ENCODE data around the gene PARD3.

The PARD3 gene

GRCh38 chr10:34558093-34558583 lies 257.0 kb downstream of the PARD3 start:
- DNase-seq: no peak

- DNase-seq: no peak
These were observed 257.9 kb downstream of the PARD3 start for GRCh38 chr10:34557173-34557572.

DNA sequence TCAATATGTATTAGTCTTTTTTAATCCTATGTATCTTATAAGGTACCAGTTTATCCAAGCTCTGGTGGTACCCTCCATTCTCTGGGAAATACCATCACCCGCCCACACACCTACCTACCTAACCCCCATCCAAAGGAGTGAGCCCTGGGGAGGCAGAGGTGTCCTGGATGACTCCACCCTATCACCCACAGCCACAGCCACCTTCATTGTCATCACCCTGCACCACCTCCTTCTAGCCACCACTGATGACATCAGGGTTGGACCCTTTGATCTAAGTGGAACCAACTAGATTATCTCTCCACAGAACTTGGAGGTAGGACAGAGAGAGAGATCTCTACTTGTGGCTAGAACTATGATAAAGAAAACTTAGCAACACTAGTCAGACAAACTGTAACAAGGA lies 259.4 kb downstream of the PARD3 start:
- no peak for DNase-seq

- no peak for DNase-seq
These were observed 261.3 kb downstream of the PARD3 start for GRCh38 chr10:34553747-34554146.

- DNase-seq: no peak
These were observed 263.8 kb downstream of the PARD3 start for GRCh38 chr10:34551295-34551694.

GRCh38 chr10:34549953-34550352 lies 265.1 kb downstream of the PARD3 start:
- DNase-seq: no peak

DNA sequence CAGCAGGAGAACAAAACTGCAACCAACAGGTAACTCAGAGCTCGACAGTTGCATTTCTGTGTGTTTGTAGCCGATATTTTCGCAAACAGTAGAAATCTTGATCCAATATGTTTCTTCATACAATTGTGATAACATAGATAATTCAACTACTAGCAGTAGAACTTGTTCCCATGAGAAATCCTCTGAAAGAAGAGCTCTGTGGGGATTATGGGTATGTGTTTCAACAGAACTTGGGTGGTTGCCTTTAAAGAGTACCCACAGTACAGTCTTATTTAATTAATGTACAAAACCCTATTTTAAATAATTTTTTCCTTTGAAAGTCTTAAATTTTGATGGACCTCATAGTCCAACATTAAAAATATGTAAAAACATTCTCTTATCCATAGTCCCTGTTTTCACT lies 266.1 kb downstream of the PARD3 start:
- no peak for DNase-seq

- no peak for DNase-seq
These were observed 266.6 kb downstream of the PARD3 start for GRCh38 chr10:34548466-34548865.

DNA sequence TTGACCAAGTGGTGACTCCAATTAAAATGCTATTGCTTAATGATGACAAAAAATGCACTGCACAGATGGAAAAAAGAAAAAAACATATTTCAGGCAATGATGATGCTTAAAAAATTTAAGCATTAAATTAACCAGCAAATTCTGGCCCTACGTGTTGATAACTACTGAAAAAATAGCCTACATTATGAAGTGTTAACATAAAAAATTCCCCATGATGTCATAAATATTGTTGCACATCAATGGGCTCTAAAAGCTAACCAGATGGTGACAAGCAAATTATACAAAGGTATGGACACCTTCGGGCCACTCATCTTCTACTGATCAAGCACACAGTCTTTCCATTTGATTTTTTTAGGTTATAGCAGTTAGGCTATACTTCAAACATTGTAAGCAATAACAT lies 267.4 kb downstream of the PARD3 start:
- DNase-seq: no peak

- no peak for DNase-seq
These were observed 267.8 kb downstream of the PARD3 start for GRCh38 chr10:34547291-34547690.

- no peak for DNase-seq
These were observed 270.7 kb downstream of the PARD3 start for GRCh38 chr10:34544400-34544799.

DNA sequence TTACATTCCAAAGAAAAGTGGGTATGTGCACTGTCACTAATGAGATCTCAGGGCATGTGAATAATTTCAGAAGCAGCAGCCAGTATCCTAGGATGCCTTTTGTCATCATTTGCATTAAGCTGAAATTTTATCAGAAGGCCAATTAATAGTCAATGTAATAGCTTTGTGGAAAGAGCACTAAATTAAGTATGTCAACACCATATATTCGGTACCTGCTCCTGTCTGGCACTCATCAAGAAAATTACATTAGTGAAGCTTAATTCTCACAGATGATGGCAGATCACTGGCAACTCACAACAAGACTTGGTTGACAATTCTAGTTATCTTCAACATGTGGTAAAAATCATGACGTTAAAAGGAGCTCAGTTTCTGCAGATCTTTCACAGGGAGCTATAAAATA lies 271.4 kb downstream of the PARD3 start:
- no peak for DNase-seq

- DNase-seq: no peak
These were observed 274.6 kb downstream of the PARD3 start for GRCh38 chr10:34540492-34540891.

DNA sequence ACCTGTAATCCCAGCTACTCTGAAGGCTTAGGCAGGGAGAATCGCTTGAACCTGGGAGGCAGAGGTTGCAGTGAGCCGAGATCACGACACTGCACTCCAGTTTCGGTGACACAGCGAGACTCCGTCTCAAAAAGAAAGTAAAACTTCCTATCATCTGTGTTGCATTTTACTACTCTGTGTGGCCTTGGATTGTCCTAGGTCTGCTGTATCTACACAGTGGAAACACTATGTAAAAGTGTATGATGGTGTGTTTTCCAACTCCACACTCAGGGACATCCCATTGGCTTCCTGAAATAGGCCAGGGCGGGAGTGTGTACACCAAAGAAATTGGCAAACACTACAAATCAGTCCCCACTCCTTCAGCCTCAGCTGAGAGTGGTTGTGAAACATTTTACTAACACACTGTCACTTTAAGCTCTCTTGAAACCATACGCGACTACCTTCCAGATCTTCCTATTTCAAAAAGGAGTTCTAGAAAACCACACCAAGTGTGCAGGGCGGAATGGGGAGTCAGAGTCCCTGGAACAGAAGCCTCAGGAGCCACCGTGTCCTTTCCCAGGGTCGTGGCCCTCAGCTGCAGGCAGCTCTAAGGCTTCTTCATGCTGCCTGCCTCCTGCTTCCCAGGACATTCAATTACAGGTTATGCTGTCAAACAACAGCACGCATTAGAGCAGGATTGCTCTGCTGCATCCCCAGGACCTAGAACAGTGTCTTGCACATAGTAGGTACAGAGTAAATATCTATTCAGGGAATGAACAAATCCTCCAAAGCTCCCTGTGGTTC lies 275.4 kb downstream of the PARD3 start:
- no peak for DNase-seq

DNA sequence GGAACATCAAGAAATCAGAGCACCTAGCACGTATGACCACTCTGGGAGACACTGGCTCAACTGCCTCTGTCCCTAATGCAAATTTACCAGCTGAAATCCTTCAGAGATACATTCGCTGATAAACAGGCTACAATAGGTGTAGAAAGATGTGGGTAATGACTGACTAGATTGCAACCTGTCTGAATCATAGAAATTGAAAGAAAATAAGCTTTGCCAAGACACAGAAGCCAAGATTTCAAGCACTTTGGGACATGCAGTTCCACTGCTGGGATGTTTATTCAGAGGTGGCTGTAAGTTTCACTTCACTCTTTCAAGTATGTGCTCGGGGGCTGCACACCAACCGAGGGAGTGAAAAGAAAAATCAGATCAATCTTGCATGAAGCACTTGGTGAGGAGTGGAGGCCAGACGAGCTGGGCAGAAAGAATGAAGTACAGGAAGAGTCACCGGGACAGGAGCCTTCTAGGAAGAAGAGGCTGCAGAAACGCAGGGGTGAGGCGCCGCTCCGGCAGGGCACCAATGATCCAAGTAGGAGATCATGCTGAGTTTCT lies 276.7 kb downstream of the PARD3 start:
- no peak for DNase-seq

- DNase-seq: no peak
These were observed 277.4 kb downstream of the PARD3 start for GRCh38 chr10:34537629-34538231.

- DNase-seq: no peak
These were observed 279.2 kb downstream of the PARD3 start for GRCh38 chr10:34535872-34536271.

DNA sequence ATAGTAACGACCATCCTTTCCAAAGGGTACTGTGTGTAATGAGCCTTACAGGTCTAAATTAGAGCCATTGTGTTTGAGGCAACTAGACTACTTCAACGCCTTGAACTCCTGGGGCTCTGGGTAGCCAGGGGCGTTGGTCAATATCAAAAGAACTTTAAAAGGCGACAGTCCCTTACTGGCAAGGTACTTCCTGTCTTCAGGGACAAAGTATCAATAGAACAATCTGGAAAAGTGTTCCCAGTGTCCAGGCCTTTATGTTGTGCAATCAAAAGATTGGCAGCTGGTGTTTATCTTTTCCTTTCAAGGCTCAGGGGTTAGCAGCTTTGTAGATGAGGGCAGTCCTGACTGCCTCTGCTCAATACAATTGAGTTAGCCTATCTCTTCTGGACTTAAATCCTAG lies 284.3 kb downstream of the PARD3 start:
- DNase-seq: no peak

GRCh38 chr10:34528320-34528719 lies 286.8 kb downstream of the PARD3 start:
- DNase-seq: no peak

- DNase-seq: no peak
These were observed 288.1 kb downstream of the PARD3 start for GRCh38 chr10:34526758-34527730.

DNA sequence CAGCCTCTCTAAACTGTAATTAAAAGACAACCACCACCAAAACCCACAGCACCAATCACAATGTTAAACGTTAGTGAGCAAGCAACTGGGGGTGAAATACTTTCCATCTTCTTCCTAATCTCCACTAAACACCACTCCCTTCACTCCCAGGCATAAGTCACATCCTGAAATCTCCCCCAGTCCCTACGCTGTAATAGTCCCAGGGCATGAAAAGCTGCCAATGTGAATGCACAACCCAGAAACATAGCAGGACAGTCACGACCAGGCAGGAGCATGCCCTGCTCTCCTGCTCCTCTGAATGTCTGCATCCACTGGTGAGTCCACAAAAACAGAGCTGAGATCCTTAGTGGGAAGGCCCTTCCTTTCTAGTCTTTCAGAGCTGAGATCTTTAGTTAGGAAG lies 288.9 kb downstream of the PARD3 start:
- DNase-seq: no peak

DNA sequence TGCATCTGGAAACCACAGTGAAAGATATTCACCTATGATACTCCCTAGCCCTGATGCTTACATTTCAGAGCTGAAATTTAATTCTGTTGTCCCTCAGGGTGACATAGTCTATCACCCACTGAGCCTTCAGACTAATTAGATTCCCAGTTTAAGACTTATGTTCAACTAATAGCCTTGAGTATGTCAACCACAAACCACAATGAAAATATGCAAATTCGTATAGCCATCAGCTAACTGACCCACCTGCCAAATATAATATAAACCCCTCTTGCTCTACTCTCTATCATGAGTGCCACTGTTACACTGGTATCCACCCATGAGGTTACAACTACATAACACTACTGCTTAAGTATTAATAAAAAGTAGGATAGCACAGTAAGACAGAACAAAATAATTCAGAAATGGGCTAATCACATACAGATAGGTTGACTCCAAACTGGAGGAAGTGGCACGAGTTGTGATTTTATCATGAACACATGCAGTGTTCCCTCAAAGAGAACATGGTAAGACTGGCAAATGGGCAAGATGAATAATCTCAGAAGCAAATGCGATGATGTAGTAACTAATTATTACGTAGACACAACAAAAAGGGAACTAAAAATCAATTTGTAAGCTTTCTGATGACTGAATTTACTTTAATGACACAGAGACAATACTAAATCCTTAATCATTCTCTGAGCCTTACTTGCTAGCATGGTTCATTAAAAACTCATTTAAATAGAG lies 290.6 kb downstream of the PARD3 start:
- no peak for DNase-seq
